HG03439 (cell line): Measurements from ENCODE around the gene PPP1R1B.

Source experiments
- ATAC-seq: cut with Tn5 transposase; IDR thresholded peaks from one replicate; pipeline ENCODE4 v1.9.1; 2021; ENCODE audit warnings: mild to moderate bottlenecking, moderate library complexity; ENCODE audit not compliant: unreplicated experiment

Gene PPP1R1B

GRCh38 chr17:39614545-39615157 is 12.1 kb upstream of the PPP1R1B start:
- no peak for ATAC-seq

- no peak for ATAC-seq
Measured at GRCh38 chr17:39615434-39615833, 11.3 kb upstream of the PPP1R1B start.

- ATAC-seq: no peak
Measured at GRCh38 chr17:39617100-39617445, 9.7 kb upstream of the PPP1R1B start.

- no peak for ATAC-seq
Measured at GRCh38 chr17:39617446-39618245, 9.1 kb upstream of the PPP1R1B start.

- ATAC-seq: no peak
Measured at GRCh38 chr17:39618246-39618913, 8.4 kb upstream of the PPP1R1B start.

GRCh38 chr17:39618956-39619785 is 7.6 kb upstream of the PPP1R1B start:
- ATAC-seq: no peak

GRCh38 chr17:39619786-39620101 is 7.0 kb upstream of the PPP1R1B start:
- ATAC-seq: no peak

- ATAC-seq: peak; percentile 68
Measured at GRCh38 chr17:39621523-39622379, 5.0 kb upstream of the PPP1R1B start.

GRCh38 chr17:39622380-39623006 is 4.3 kb upstream of the PPP1R1B start:
- peak; percentile 18 for ATAC-seq

- peak; percentile 54 for ATAC-seq
Measured at GRCh38 chr17:39623356-39623950, 3.3 kb upstream of the PPP1R1B start.

- no peak for ATAC-seq
Measured at GRCh38 chr17:39624313-39624712, 2.4 kb upstream of the PPP1R1B start.

- ATAC-seq: no peak
Measured at GRCh38 chr17:39625198-39625785, 1.5 kb upstream of the PPP1R1B start.

- no peak for ATAC-seq
Measured at GRCh38 chr17:39627047-39627711, 427 bp downstream of the PPP1R1B start.

GRCh38 chr17:39627712-39628516 is 1.2 kb downstream of the PPP1R1B start:
- ATAC-seq: no peak

GRCh38 chr17:39628655-39629493 is 2.1 kb downstream of the PPP1R1B start:
- ATAC-seq: no peak

GRCh38 chr17:39629494-39629880 is 2.7 kb downstream of the PPP1R1B start:
- ATAC-seq: no peak

- ATAC-seq: no peak
Measured at GRCh38 chr17:39629898-39630297, 3.1 kb downstream of the PPP1R1B start.
